GM12891 (cell line): ENCODE data around the gene CADM4.

Experiments
- POLR2A ChIP-seq: IDR thresholded peaks from 2 replicates; pipeline ENCODE4 v1.6.1; 2011; ENCODE audit warnings: low read depth, low read length, control low read depth
- POLR2AphosphoS5 ChIP-seq: IDR thresholded peaks from 2 replicates; pipeline ENCODE4 v1.6.1; 2011; ENCODE audit warnings: low read depth, low read length, control low read depth
- TAF1 ChIP-seq: IDR thresholded peaks from 2 replicates; pipeline ENCODE4 v1.6.1; 2011; ENCODE audit warnings: low read depth, low read length, control low read depth

DNA sequence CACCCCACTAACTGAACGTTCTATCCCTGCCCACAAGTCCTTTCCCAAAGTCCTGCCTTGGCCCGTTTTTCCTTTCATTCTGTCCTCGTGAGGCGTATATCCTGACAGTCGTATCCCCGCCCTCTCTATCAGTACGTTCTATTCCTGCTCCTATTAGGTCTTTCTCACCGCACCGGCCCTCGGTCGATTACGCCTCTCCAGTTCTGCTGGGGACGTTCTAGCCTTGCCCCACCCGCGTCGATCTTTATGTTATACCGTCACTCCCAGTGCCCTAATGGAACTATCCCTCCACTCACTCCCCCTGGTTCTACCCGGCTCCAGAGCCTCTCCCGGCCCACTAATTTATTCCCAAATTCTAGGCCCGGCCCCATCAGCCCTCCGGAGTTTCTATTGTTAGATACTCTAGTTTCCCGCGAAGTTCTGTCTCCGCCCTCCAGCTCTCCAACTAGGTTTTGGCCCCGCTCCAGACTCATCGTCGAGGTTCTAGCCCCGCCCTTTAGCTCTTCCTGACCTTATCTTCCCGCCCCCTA, 28.3 kb upstream of the CADM4 start:
- TF ChIP-seq POLR2A, result no peak
- TF ChIP-seq POLR2AphosphoS5, result no peak
- TF ChIP-seq TAF1, result no peak
